DND-41 (cell line): Measurements from ENCODE around the gene MRRF.

ENCODE experiments used
- EZH2 ChIP-seq: IDR thresholded peaks from 3 replicates; pipeline ENCODE4 v1.6.1; 2012; ENCODE audit warnings: borderline replicate concordance, low read depth, mild to moderate bottlenecking, moderate library complexity, low read length, inconsistent platforms; ENCODE audit not compliant: severe bottlenecking
- TF ChIP-seq, protein P1 (sequence below): IDR thresholded peaks from 2 replicates; pipeline ENCODE4 v1.5.1; 2012; ENCODE audit warnings: borderline replicate concordance, low read length, moderate library complexity, mild to moderate bottlenecking; ENCODE audit not compliant: poor library complexity, severe bottlenecking; ENCODE audit errors: extremely low read depth

DNA sequence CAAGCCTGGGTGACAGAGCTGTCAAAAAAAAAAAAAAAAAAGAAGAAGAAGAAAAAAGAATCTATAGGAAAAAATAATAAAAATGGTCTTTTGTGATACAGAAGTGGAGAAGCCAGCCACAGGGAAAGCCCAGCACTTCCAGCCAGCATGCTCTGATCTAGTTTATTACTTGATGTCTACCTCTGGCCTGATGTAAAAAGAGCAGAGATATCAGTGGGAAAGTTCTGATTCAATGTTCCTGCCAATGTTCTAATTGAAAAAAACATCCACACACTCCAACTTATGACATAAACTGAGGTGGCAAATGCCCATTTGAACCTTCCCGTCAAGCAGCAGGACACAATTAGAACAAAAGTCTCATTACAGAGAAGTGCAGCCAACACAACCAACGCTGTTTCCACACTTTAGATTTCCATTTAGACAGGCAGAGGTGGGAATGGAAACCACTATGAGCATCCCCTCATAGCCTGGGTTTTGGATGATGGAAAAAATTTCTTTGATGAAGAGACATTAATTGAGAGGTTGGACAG is 5.7 kb upstream of the MRRF start:
- TF ChIP-seq, protein P1, sequence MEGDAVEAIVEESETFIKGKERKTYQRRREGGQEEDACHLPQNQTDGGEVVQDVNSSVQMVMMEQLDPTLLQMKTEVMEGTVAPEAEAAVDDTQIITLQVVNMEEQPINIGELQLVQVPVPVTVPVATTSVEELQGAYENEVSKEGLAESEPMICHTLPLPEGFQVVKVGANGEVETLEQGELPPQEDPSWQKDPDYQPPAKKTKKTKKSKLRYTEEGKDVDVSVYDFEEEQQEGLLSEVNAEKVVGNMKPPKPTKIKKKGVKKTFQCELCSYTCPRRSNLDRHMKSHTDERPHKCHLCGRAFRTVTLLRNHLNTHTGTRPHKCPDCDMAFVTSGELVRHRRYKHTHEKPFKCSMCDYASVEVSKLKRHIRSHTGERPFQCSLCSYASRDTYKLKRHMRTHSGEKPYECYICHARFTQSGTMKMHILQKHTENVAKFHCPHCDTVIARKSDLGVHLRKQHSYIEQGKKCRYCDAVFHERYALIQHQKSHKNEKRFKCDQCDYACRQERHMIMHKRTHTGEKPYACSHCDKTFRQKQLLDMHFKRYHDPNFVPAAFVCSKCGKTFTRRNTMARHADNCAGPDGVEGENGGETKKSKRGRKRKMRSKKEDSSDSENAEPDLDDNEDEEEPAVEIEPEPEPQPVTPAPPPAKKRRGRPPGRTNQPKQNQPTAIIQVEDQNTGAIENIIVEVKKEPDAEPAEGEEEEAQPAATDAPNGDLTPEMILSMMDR: no peak
- TF ChIP-seq EZH2: no peak
